Liver (tissue), 9 donors: ENCODE measurements around the gene CUL1. TPM values are rescaled to one million over a fixed set of nuclear protein-coding genes. Genes with fewer than 3 reads are reported as not detected.

Experiments used
- DNase-seq: peaks from one replicate; pipeline ENCODE4 v3.0.0-alpha.2; 2017; ENCODE audit warnings: low spot score
- H3K27ac ChIP-seq, 2 donors: one replicate each; pipeline ENCODE4 v1.7.0; 2013; ENCODE audit warnings: inconsistent platforms in 2 of 2, low read length in 2 of 2, control low read depth in 1 of 2, low read depth in 1 of 2, mild to moderate bottlenecking in 1 of 2
- H3K27me3 ChIP-seq, 4 donors: one replicate each; pipeline versions ENCODE4 v1.6.1 to v1.7.0; 2013; ENCODE audit warnings: low read length in 3 of 4, inconsistent platforms in 1 of 4, mild to moderate bottlenecking in 1 of 4, moderate library complexity in 1 of 4; ENCODE audit not compliant: control insufficient read depth in 4 of 4, insufficient read depth in 4 of 4
- H3K36me3 ChIP-seq, 4 donors: one replicate each; pipeline versions ENCODE4 v1.6.1 to v1.7.0; 2013; ENCODE audit warnings: low read length in 3 of 4, mild to moderate bottlenecking in 3 of 4, low read depth in 1 of 4, moderate library complexity in 1 of 4; ENCODE audit not compliant: control insufficient read depth in 4 of 4, insufficient read depth in 3 of 4
- H3K4me1 ChIP-seq, 4 donors: one replicate each; pipeline versions ENCODE4 v1.6.1 to v1.7.0; 2013; ENCODE audit warnings: low read length in 3 of 4, mild to moderate bottlenecking in 3 of 4, moderate library complexity in 1 of 4; ENCODE audit not compliant: control insufficient read depth in 4 of 4, insufficient read depth in 4 of 4
- H3K4me3 ChIP-seq, 3 donors: one replicate each; pipeline versions ENCODE4 v1.6.1 to v1.7.0; 2013; ENCODE audit warnings: low read length in 3 of 3, control low read depth in 1 of 3, low read depth in 1 of 3, mild to moderate bottlenecking in 1 of 3
- H3K9ac ChIP-seq, 2 donors: one replicate each; pipeline ENCODE4 v1.7.0; 2013; ENCODE audit warnings: low read length in 2 of 2, mild to moderate bottlenecking in 2 of 2, moderate library complexity in 2 of 2, control low read depth in 1 of 2, low read depth in 1 of 2
- H3K9me3 ChIP-seq, 4 donors: one replicate each; pipeline versions ENCODE4 v1.6.1 to v1.7.0; 2013; ENCODE audit warnings: low read length in 3 of 4; ENCODE audit not compliant: control insufficient read depth in 4 of 4
- CTCF ChIP-seq: fragments of 150-350 bp; IDR thresholded peaks from 2 replicates; pipeline ENCODE4 v1.5.1; 2017; ENCODE audit warnings: improper control_type of control experiment, low read depth, low read length; ENCODE audit not compliant: missing input control
- EGR1 ChIP-seq, 2 donors: IDR thresholded peaks; 2 replicates each; pipeline ENCODE4 v1.6.1; 2016 to 2018; ENCODE audit warnings: antibody characterized with exemption in 2 of 2, low read depth in 2 of 2
- FOXA1 ChIP-seq: IDR thresholded peaks from 2 replicates; pipeline ENCODE4 v1.6.1; 2016; ENCODE audit warnings: antibody characterized with exemption
- FOXA2 ChIP-seq: IDR thresholded peaks from 2 replicates; pipeline ENCODE4 v1.6.1; 2016; ENCODE audit warnings: antibody characterized with exemption
- HNF4A ChIP-seq, 2 donors: conservative IDR thresholded peaks; 2 replicates each; pipeline ENCODE4 v1.6.1; 2016; ENCODE audit warnings: antibody characterized with exemption in 2 of 2, mild to moderate bottlenecking in 2 of 2
- JUND ChIP-seq, 2 donors: IDR thresholded peaks; 2 replicates each; pipeline ENCODE4 v1.6.1; 2016; ENCODE audit warnings: antibody characterized with exemption in 2 of 2
- MAX ChIP-seq: IDR thresholded peaks from 2 replicates; pipeline ENCODE4 v1.6.1; 2016; ENCODE audit warnings: antibody characterized with exemption
- NR2F2 ChIP-seq: IDR thresholded peaks from 2 replicates; pipeline ENCODE4 v1.6.1; 2016; ENCODE audit warnings: antibody characterized with exemption
- RAD21 ChIP-seq, 2 donors: IDR thresholded peaks; 2 replicates each; pipeline ENCODE4 v1.6.1; 2016; ENCODE audit warnings: antibody characterized with exemption in 2 of 2, mild to moderate bottlenecking in 2 of 2
- REST ChIP-seq: IDR thresholded peaks from 2 replicates; pipeline ENCODE4 v1.6.1; 2016; ENCODE audit warnings: antibody characterized with exemption, mild to moderate bottlenecking
- RXRA ChIP-seq, 2 donors: IDR thresholded peaks; 2 replicates each; pipeline ENCODE4 v1.6.1; 2017 to 2018; ENCODE audit warnings: antibody characterized with exemption in 2 of 2, mild to moderate bottlenecking in 1 of 2
- SP1 ChIP-seq: IDR thresholded peaks from 2 replicates; pipeline ENCODE4 v1.6.1; 2018; ENCODE audit warnings: antibody characterized with exemption, mild to moderate bottlenecking
- TAF1 ChIP-seq: conservative IDR thresholded peaks from 2 replicates; pipeline ENCODE4 v1.6.1; 2016; ENCODE audit warnings: antibody characterized with exemption, mild to moderate bottlenecking
- YY1 ChIP-seq: IDR thresholded peaks from 2 replicates; pipeline ENCODE4 v1.6.1; 2016; ENCODE audit warnings: antibody characterized with exemption, mild to moderate bottlenecking
- ZBTB33 ChIP-seq: IDR thresholded peaks from 2 replicates; pipeline ENCODE4 v1.6.1; 2016; ENCODE audit warnings: antibody characterized with exemption
- WGBS: extraction: QIAGEN DNeasy Blood & Tissue Kit; methylation state at CpG from one replicate; pipeline ENCODE4 v1.1.7; 2013; 5-methylcytosine and 5-hydroxymethylcytosine counted together
- polyA plus RNA-seq, 2 donors: library from polyadenylated mRNA; stranded (reverse) in 1 of 2; unstranded in 1 of 2; fragments of 200-250 nt in 1 of 2; fragments of >200 nt in 1 of 2; fragmentation: Nextera tagmentation in 1 of 2; extraction: Ambion mirVana in 1 of 2; gene quantifications; one replicate each; pipeline versions ENCODE4 v1.2.1 to v1.2.3, GENCODE V29; 2013 to 2015
- total RNA-seq, 2 donors: library from RNA; depleted of rRNA; stranded (reverse); fragments of >200 nt; gene quantifications; one replicate each; pipeline ENCODE4 v1.2.3, GENCODE V29; 2014
- donor health status: healthy.
- donor health status: healthy.
- donor health status: healthy.
- donor health status: healthy.
- donor health status: healthy.

The CUL1 gene
- total and polyA plus RNA-seq, 4 donors, result 21.7 to 56.7 (median 26.7) TPM

DNA sequence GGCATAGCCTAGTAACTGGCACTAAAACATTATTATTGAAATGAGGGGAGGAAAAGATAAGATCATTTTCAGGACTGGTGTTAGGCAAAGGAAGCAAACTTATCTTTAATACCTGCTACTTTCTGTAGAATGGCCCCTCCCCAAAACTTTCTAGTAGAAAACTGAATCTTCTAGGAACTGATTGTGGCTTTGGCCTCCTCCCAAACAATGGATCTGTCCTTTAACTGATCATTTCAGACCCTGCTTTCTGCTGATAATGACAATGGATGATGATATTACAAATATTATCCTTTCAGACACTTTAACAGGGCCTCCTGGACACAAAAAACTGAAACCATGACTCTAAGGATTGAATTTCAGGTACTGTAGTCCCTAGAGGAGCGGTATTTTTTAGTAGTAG, 130.3 kb downstream of the CUL1 start:
- DNase-seq, result no peak
- 99% methylated on average over 1 of the region's 1 CpG for WGBS
- H3K4me3 ChIP-seq, result no peak overlapping the region
- H3K4me1 ChIP-seq, result no peaks in the 10 kb centered on the region
- H3K9ac ChIP-seq, result no peak overlapping the region
- H3K9me3 ChIP-seq, result no peaks in the 10 kb centered on the region
- H3K27me3 ChIP-seq, result no peaks in the 10 kb centered on the region
- no peak overlapping the region for H3K27ac ChIP-seq
- TF ChIP-seq YY1, result no peak
- TF ChIP-seq TAF1, result no peak
- TF ChIP-seq RXRA (IDR thresholded peaks at IDR 0.05), result no peak
- no peak for TF ChIP-seq RAD21 (IDR thresholded peaks at IDR 0.05)
- TF ChIP-seq NR2F2, result no peak
- TF ChIP-seq ZBTB33, result no peak
- TF ChIP-seq REST, result no peak
- TF ChIP-seq MAX, result no peak
- TF ChIP-seq CTCF, result no peak
- TF ChIP-seq FOXA1, result no peak
- no peak for TF ChIP-seq EGR1 (IDR thresholded peaks at IDR 0.05; ENCODE audit: low read depth in 2 of 2)
- no peak for TF ChIP-seq SP1
- TF ChIP-seq FOXA2, result no peak
- TF ChIP-seq HNF4A (conservative IDR thresholded peaks at IDR 0.05), result no peak
- H3K36me3 ChIP-seq, result peaks cover 0 to 1% (median 0%) of the 10 kb centered on the region in 4 donors

DNA sequence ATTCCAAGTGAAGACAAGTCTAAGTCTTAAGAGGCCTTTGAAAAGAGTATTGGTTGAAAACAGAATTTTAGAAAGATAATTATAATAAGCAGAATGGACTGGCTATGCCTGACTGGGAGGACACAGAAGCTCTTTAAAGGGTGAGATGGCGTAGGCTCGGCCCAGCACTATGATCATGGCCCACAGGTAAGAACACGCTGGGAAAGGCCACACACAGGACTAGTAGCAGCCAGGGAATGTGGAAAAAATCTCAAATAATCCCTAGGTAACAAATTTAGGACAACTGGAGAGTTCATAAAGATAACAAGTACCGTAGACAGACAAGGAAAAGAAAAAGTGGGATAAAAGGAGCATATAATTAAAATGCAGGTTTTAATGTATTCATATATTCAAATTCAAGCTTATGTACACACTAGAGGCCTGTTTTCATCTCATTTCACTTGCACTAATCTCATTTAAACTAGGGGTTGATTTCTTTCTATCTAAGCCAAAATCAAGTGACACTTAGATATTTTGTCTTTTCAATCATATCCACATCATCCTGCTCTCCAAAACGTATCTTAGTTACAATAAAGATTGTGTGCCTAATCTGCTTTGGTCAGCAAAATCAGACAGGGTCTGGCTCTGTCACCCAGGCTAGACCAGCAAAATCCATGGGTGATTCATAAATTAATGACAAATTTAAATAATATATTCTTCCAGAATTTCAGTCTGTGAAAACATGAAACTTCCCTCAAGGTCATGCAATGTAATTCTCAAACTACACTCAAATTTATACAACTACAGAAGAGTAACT, 132.4 kb downstream of the CUL1 start:
- no peak for TF ChIP-seq REST
- no peak for TF ChIP-seq RAD21 (IDR thresholded peaks at IDR 0.05)
- no peak for TF ChIP-seq FOXA2
- TF ChIP-seq YY1, result no peak
- no peak for TF ChIP-seq JUND (IDR thresholded peaks at IDR 0.05)
- no peaks in the 10 kb centered on the region for H3K4me1 ChIP-seq
- H3K9ac ChIP-seq, result no peak overlapping the region
- WGBS, result 93% methylated on average over 5 of the region's 5 CpGs
- no peaks in the 10 kb centered on the region for H3K27me3 ChIP-seq
- H3K36me3 ChIP-seq, result peaks cover 0 to 1% (median 0%) of the 10 kb centered on the region in 4 donors
- H3K27ac ChIP-seq, result no peak overlapping the region
- H3K4me3 ChIP-seq, result no peak overlapping the region
- DNase-seq, result no peak
- no peaks in the 10 kb centered on the region for H3K9me3 ChIP-seq
